HEK293 (cell line): ENCODE results near the gene FHIT.

ENCODE experiments used
- CTCF ChIA-PET: fragments of 350-600 bp; formaldehyde crosslinking; extraction: SDS; loops from one replicate; lab custom pipeline; 2021; ENCODE audit warnings: antibody characterized with exemption; lab: Yijun Ruan, JAX
- POLR2A ChIA-PET: fragments of 300-600 bp; formaldehyde crosslinking; extraction: SDS; loops from one replicate; lab custom pipeline; 2020; ENCODE audit warnings: antibody characterized with exemption, inconsistent platforms; lab: Yijun Ruan, JAX
- H3K27ac ChIP-seq: fragments of 200-500 bp; sonication (Bioruptor generic); 2 replicates; pipeline ENCODE4 v1.5.1; 2014; ENCODE audit warnings: low read depth, low read length, control low read depth, inconsistent platforms; ENCODE audit errors: extremely low read depth
- H3K36me3 ChIP-seq, 2 experiments: fragments of 200-500 bp in 1 of 2; sonication (Bioruptor generic) in 1 of 2; 1 replicate in 1 of 2; 2 replicates in 1 of 2; pipeline ENCODE4 v1.5.1; 2014 to 2017; ENCODE audit warnings: inconsistent platforms in 2 of 2, low read length in 2 of 2; ENCODE audit not compliant: control insufficient read depth in 2 of 2, insufficient read depth in 1 of 2
- H3K4me1 ChIP-seq: fragments of 200-500 bp; sonication (Bioruptor generic); 2 replicates; pipeline ENCODE4 v1.5.1; 2014; ENCODE audit warnings: mild to moderate bottlenecking, low read length, inconsistent platforms; ENCODE audit not compliant: control insufficient read depth, insufficient read depth
- H3K4me3 ChIP-seq: 2 replicates; pipeline ENCODE4 v1.5.1; 2011; ENCODE audit warnings: low read depth, mild to moderate bottlenecking, control low read depth, low read length, moderate library complexity
- H3K9me3 ChIP-seq: fragments of 200-500 bp; sonication (Bioruptor generic); 2 replicates; pipeline ENCODE4 v1.5.1; 2014; ENCODE audit warnings: low read depth, low read length, inconsistent platforms; ENCODE audit not compliant: control insufficient read depth, insufficient read depth
- KLF1 ChIP-seq: fragments of 450-650 bp; formaldehyde crosslinking; IDR thresholded peaks from 2 replicates; pipeline ENCODE4 v1.5.1; 2016; ENCODE audit warnings: missing biosample characterization, missing genetic modification characterization
- SCRT1 ChIP-seq: fragments of 450-650 bp; formaldehyde crosslinking; IDR thresholded peaks from 2 replicates; pipeline ENCODE4 v1.5.1; 2016; ENCODE audit warnings: missing biosample characterization, missing genetic modification characterization, borderline replicate concordance
- SP2 ChIP-seq: fragments of 450-650 bp; formaldehyde crosslinking; IDR thresholded peaks from 2 replicates; pipeline ENCODE4 v1.5.1; 2016; ENCODE audit warnings: missing biosample characterization, missing genetic modification characterization
- WT1 ChIP-seq: fragments of 450-650 bp; formaldehyde crosslinking; IDR thresholded peaks from 2 replicates; pipeline ENCODE4 v1.5.1; 2016; ENCODE audit warnings: missing biosample characterization, missing genetic modification characterization
- ZBTB17 ChIP-seq: fragments of 450-650 bp; formaldehyde crosslinking; IDR thresholded peaks from 2 replicates; pipeline ENCODE4 v1.5.1; 2016; ENCODE audit warnings: missing biosample characterization, missing genetic modification characterization
- ZFP3 ChIP-seq: fragments of 450-650 bp; formaldehyde crosslinking; IDR thresholded peaks from 2 replicates; pipeline ENCODE4 v1.5.1; 2016; ENCODE audit warnings: low read depth, missing biosample characterization, missing genetic modification characterization
- ZNF10 ChIP-seq: fragments of 450-650 bp; formaldehyde crosslinking; IDR thresholded peaks from 2 replicates; pipeline ENCODE4 v1.5.1; 2017; ENCODE audit warnings: missing biosample characterization, missing genetic modification characterization
- ZNF132 ChIP-seq: fragments of 450-650 bp; formaldehyde crosslinking; IDR thresholded peaks from 2 replicates; pipeline ENCODE4 v1.5.1; 2017; ENCODE audit warnings: missing biosample characterization, missing genetic modification characterization, borderline replicate concordance
- ZNF202 ChIP-seq: fragments of 450-650 bp; formaldehyde crosslinking; IDR thresholded peaks from 2 replicates; pipeline ENCODE4 v1.5.1; 2016; ENCODE audit warnings: missing biosample characterization, missing genetic modification characterization, borderline replicate concordance
- ZNF354C ChIP-seq: fragments of 450-650 bp; formaldehyde crosslinking; IDR thresholded peaks from 2 replicates; pipeline ENCODE4 v1.5.1; 2016; ENCODE audit warnings: missing biosample characterization, missing genetic modification characterization, low read depth, borderline replicate concordance
- ZNF362 ChIP-seq: fragments of 450-650 bp; formaldehyde crosslinking; IDR thresholded peaks from 2 replicates; pipeline ENCODE4 v1.5.1; 2016; ENCODE audit warnings: missing biosample characterization, missing genetic modification characterization
- ZNF366 ChIP-seq: fragments of 450-650 bp; formaldehyde crosslinking; conservative IDR thresholded peaks from 2 replicates; pipeline ENCODE4 v1.5.1; 2016; ENCODE audit warnings: missing biosample characterization, missing genetic modification characterization
- ZNF391 ChIP-seq: fragments of 450-650 bp; formaldehyde crosslinking; IDR thresholded peaks from 2 replicates; pipeline ENCODE4 v1.5.1; 2016; ENCODE audit warnings: low read depth, missing biosample characterization, missing genetic modification characterization, borderline replicate concordance
- ZNF394 ChIP-seq: fragments of 450-650 bp; formaldehyde crosslinking; IDR thresholded peaks from 2 replicates; pipeline ENCODE4 v1.5.1; 2016; ENCODE audit warnings: missing biosample characterization, missing genetic modification characterization, mild to moderate bottlenecking, moderate library complexity, borderline replicate concordance
- ZNF513 ChIP-seq: fragments of 450-650 bp; IDR thresholded peaks from 2 replicates; pipeline ENCODE4 v1.5.1; 2018; ENCODE audit warnings: missing biosample characterization, missing genetic modification characterization
- ZNF548 ChIP-seq: fragments of 450-650 bp; formaldehyde crosslinking; IDR thresholded peaks from 2 replicates; pipeline ENCODE4 v1.5.1; 2016; ENCODE audit warnings: missing biosample characterization, missing genetic modification characterization
- ZNF571 ChIP-seq: fragments of 450-650 bp; formaldehyde crosslinking; IDR thresholded peaks from 2 replicates; pipeline ENCODE4 v1.5.0; 2017; ENCODE audit warnings: missing biosample characterization, missing genetic modification characterization
- ZNF610 ChIP-seq: fragments of 450-650 bp; formaldehyde crosslinking; IDR thresholded peaks from 2 replicates; pipeline ENCODE4 v1.5.1; 2016; ENCODE audit warnings: missing biosample characterization, missing genetic modification characterization, borderline replicate concordance
- ZNF664 ChIP-seq: fragments of 450-650 bp; formaldehyde crosslinking; IDR thresholded peaks from 2 replicates; pipeline ENCODE4 v1.5.1; 2016; ENCODE audit warnings: missing biosample characterization, missing genetic modification characterization
- ZNF791 ChIP-seq: fragments of 450-650 bp; formaldehyde crosslinking; IDR thresholded peaks from 2 replicates; pipeline ENCODE4 v1.5.1; 2016; ENCODE audit warnings: missing biosample characterization, missing genetic modification characterization
- ZSCAN16 ChIP-seq: fragments of 450-650 bp; formaldehyde crosslinking; IDR thresholded peaks from 2 replicates; pipeline ENCODE4 v1.5.1; 2016; ENCODE audit warnings: missing biosample characterization, missing genetic modification characterization
- ZSCAN18 ChIP-seq: fragments of 450-650 bp; formaldehyde crosslinking; IDR thresholded peaks from 2 replicates; pipeline ENCODE4 v1.5.1; 2016; ENCODE audit warnings: missing biosample characterization, missing genetic modification characterization
- ZSCAN23 ChIP-seq: fragments of 450-650 bp; formaldehyde crosslinking; IDR thresholded peaks from 2 replicates; pipeline ENCODE4 v1.5.1; 2016; ENCODE audit warnings: missing biosample characterization, missing genetic modification characterization

FHIT gene

GRCh38 chr3:59832702-59833101, 1418.5 kb downstream of the FHIT start:
- ChIA-PET CTCF (no interaction called here), POLR2A (no interaction called here)
- H3K4me1 ChIP-seq = no peaks in the 10 kb centered on the region
- TF ChIP-seq SP2 (tag by site-specific recombination) (no peak), ZNF548 (tag by site-specific recombination) (no peak), ZNF513 (tag by site-specific recombination) (no peak), ZBTB17 (no peak), ZFP3 (no peak), KLF1 (tag by site-specific recombination) (no peak), ZSCAN23 (tag by site-specific recombination) (no peak), WT1 (no peak), ZNF391 (tag by site-specific recombination) (no peak)
- no peak overlapping the region for H3K27ac ChIP-seq
- H3K4me3 ChIP-seq = no peak overlapping the region
- no peaks in the 10 kb centered on the region for H3K9me3 ChIP-seq
- H3K36me3 ChIP-seq = no peaks in the 10 kb centered on the region

- CTCF ChIA-PET = no interaction called here
- TF ChIP-seq ZBTB17 (no peak), ZNF366 (tag by site-specific recombination) (no peak), ZNF664 (no peak), ZSCAN16 (tag by site-specific recombination) (no peak), ZNF202 (tag by site-specific recombination) (no peak), SCRT1 (tag by site-specific recombination) (no peak), KLF1 (tag by site-specific recombination) (no peak), ZNF132 (tag by site-specific recombination) (no peak), ZNF394 (no peak), ZNF571 (tag by site-specific recombination) (no peak), ZNF791 (tag by site-specific recombination) (no peak), ZNF10 (no peak), ZNF362 (tag by site-specific recombination) (no peak), ZNF354C (no peak), ZNF610 (tag by site-specific recombination) (no peak), ZSCAN18 (no peak)
- no peak overlapping the region for H3K4me3 ChIP-seq
- no peak overlapping the region for H3K27ac ChIP-seq
- H3K4me1 ChIP-seq = no peaks in the 10 kb centered on the region
- no peaks in the 10 kb centered on the region for H3K36me3 ChIP-seq
- POLR2A ChIA-PET = no interaction called here
- no peaks in the 10 kb centered on the region for H3K9me3 ChIP-seq
Observed at GRCh38 chr3:59832241-59832640, 1419.0 kb downstream of the FHIT start.
